HepG2 (cell line): Measurements from ENCODE around the gene GFAP.

Experiments used
- EP300 ChIP-seq, 3 experiments: sonication (generic) in 1 of 3; formaldehyde crosslinking in 1 of 3; IDR thresholded peaks; 2 replicates each; pipeline versions ENCODE4 v1.5.1 to v1.6.1; 2011 to 2020; ENCODE audit warnings: low read depth in 2 of 3, low read length in 2 of 3, borderline replicate concordance in 1 of 3, improper control_type of control experiment in 1 of 3, mild to moderate bottlenecking in 1 of 3, missing genetic modification reagents in 1 of 3, moderate library complexity in 1 of 3
- ZNF557 ChIP-seq: sonication (generic); formaldehyde crosslinking; IDR thresholded peaks from 2 replicates; pipeline ENCODE4 v1.4.0; 2020; ENCODE audit warnings: missing genetic modification reagents
- TF ChIP-seq, protein P1 (sequence below): sonication (generic); formaldehyde crosslinking; IDR thresholded peaks from 2 replicates; pipeline ENCODE4 v1.5.0; 2020; ENCODE audit warnings: mild to moderate bottlenecking, missing genetic modification reagents, moderate library complexity

- TF ChIP-seq ZNF557 (no peak), EP300 (IDR thresholded peaks at IDR 0.05; ENCODE audit: low read depth in 2 of 2, low read length in 2 of 2) (no peak), EP300 (CRISPR knock-in tag; IDR thresholded peaks at IDR 0.05; ENCODE audit: borderline replicate concordance) (no peak)
- TF ChIP-seq, protein P1, sequence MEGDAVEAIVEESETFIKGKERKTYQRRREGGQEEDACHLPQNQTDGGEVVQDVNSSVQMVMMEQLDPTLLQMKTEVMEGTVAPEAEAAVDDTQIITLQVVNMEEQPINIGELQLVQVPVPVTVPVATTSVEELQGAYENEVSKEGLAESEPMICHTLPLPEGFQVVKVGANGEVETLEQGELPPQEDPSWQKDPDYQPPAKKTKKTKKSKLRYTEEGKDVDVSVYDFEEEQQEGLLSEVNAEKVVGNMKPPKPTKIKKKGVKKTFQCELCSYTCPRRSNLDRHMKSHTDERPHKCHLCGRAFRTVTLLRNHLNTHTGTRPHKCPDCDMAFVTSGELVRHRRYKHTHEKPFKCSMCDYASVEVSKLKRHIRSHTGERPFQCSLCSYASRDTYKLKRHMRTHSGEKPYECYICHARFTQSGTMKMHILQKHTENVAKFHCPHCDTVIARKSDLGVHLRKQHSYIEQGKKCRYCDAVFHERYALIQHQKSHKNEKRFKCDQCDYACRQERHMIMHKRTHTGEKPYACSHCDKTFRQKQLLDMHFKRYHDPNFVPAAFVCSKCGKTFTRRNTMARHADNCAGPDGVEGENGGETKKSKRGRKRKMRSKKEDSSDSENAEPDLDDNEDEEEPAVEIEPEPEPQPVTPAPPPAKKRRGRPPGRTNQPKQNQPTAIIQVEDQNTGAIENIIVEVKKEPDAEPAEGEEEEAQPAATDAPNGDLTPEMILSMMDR = no peak
These were observed 55.6 kb downstream of the GFAP start for GRCh38 chr17:44859701-44860100.
